ENCODE results near the gene CEP78.

DNA sequence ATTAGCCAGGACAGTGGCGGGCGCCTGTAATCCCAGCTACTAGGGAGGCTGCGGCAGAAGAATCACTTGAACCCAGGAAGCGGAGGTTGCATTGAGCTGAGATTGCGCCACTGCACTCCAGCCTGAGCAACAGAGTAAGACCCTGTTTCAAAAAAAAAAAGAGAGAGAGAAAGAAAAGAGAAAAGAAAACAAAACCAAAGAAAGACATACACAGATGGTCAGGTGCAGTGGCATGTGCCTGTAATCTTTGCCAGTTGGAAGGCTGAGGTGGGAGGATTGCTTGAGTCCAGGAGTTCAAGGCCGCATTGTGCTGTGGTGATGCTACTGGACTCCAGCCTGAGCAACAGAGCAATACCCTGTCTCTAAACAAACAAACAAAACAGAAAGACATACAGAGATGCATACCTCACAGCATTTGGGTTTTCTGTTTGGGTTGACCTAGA is 51.1 kb downstream of the CEP78 start:
- no peak for TF ChIP-seq CTCF (IDR thresholded peaks at IDR 0.05; ENCODE audit: low read depth, low read length)
- TF ChIP-seq POLR2A (IDR thresholded peaks at IDR 0.05; ENCODE audit: extremely low read depth, insufficient read length) = no peak
- no peak for TF ChIP-seq MYC (IDR thresholded peaks at IDR 0.05; ENCODE audit: low read depth, low read length)
